GF-D8 (cell line): ENCODE results near the gene ACTL6B.
"Not testable (repeated sequence)": the region's sequence is repeated elsewhere in the genome, so short reads cannot be mapped to it uniquely, and the experiment has no call there.

Experiments
- DNase-seq: peaks from one replicate; lab custom pipeline; 2025; lab: John Stamatoyannopoulos, UW

ACTL6B gene

DNA sequence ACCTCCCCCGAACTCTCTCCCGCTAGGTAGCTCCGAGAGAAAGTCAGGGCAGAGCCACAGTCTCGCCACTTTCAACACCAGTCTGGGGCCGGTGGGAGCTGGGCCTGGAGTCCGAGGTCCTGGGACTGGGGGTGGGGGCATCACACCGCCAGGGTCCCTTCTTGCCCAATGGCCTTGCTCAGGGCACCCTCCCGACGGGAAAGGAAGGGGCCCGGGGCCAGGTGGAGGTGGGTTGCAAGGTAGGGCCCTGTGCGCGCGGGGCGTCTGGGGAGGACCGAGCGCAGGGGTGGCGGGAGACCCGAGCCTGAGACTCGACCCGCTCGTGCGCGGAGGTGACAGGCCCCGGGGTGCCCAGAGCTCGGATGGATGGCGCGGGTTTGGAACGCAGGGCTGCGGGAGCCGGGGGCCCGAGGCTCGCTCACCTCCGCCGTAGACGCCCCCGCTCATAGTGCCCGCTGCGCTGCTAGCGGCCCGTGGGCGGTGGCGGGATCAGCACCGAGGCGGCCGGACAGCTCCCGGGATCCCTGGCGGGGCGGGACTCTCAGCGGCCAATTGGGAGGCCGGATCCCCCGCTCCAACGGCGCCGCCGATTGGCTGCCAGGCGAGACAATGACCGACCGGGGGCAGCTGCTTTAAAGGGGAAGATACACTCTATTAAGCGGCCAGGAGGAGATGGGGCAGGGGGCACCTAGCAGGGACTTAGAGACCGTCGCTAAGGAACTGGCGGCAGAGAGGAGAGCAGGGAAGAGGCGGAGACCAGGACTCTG lies at the start of gene ACTL6B:
Gene ACTL6B (minus strand): TSS at position 541 of the 767 bp plus-strand sequence. CDS start 94 bp downstream, at position 447.
- no peak for DNase-seq

DNA sequence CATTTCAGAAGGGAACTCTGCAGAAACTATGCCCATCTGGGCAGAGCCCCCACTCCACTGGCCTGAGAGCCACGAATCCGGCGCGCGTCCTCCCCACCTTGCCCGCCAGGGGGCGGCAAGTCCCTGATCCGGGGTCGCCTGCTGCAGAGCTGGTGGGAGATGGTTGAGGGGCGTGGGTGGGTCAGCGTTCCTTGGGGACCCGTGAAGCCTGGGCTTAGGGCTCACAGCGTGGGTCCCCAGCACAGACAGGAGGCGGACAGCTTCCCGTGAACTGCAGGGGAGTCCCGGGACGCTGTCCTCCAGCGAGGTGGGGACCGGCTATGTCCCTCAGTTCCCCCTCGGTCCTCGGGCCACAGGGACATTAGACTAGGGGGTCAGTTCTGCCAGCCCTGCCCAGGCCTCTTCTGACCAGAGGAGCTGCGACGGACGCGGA lies 49.1 kb upstream of the ACTL6B start:
- peak; percentile 18 for DNase-seq

DNA sequence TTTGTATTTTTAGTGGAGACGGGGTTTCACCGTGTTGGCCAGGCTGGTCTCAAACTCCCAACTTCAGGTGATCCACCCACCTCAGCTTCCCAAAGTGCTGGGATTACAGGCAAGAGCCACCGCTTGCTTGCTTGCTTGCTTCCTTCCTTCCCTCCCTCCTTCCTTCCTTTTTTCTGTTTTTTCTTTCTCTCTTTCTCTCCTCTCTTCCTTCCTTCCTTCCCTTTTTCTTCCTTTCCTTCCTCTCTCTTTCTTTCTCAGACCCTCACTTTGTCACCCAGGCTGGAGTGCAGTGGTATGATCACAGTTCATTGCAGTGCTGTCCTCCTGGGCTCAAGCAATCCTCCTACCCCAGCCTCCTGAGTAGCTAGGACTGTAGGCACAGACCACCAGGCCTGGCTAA lies 44.8 kb upstream of the ACTL6B start:
- DNase-seq = not testable (repeated sequence)

DNA sequence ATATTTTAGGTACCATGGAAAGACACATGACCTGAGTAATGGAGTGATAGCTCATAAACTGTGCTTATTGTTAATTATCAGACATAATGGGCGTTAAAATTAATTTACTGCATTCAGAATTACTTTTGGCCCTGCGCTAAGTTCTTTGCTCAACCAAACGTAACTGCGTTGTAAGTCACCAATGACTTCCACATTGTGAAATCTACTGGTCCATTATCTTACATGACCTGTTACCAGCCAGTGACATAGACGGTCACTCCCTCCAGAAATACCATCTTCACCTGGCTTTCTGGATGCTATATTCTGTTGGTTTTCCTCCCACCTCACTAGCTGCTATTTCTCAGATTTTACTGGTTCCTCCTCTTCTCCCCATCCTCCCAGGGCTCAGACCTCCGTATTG lies 42.8 kb upstream of the ACTL6B start:
- no peak for DNase-seq

DNA sequence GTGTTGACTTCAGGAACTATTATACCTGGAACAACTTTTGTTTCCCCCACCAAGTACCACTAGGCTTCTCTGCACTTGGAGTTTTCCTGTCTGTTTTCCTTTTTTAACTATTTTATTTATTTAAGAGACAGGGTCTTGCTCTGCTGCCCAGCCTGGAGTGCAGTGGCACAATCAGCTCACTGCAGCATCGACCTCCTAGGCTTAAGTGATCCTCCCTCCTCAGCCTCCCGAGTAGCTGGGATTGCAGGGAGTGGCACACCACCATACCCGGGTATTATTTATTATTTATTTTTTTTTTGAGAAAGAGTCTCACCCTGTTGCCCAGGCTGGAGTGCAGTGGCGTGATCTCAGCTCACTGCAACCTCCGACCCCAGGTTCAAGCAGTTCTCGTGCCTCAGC lies 39.9 kb upstream of the ACTL6B start:
- DNase-seq = no peak

DNA sequence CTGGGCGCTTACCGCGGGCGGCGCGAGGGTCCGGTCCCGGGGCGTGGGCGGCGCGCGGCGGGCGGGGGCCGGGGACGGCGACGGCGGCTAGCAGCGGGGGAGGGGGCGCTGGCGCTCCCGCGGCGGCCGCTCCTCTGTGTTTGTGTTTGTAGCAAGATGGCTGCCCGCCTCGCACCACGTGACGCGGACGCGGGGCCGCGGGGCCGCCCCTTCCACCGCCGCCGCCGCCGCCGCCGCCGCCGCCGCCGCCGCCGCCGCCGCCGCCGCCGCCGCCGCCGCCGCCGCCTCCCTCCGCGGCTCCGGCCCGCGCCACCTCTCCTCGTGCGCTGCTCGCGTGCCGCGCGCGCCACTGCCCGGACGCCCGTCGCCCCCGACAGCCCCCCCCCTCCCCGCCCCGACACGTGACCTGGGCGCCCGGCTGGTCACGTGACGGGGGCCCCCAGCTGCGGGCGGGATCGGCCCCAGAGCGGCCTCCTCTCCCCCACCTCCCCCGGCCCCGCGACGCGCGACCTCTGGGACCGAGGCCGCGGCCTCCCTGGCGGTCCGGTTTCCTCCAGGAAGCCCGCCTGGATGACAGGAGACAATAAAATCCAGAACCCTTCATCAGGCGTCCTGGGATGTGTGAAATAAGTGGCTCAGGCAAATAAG lies 38.0 kb upstream of the ACTL6B start, which contains the start of gene GIGYF1:
Gene GIGYF1 (minus strand): TSS at position 153 of the 648 bp plus-strand sequence. CDS start 6,012 bp downstream, outside the sequence.
- DNase-seq = no peak

GRCh38 chr7:100693312-100694097 lies 37.3 kb upstream of the ACTL6B start:
- no peak for DNase-seq

GRCh38 chr7:100692578-100692961 lies 36.3 kb upstream of the ACTL6B start:
- no peak for DNase-seq

GRCh38 chr7:100691676-100692577 lies 35.7 kb upstream of the ACTL6B start:
- peak; percentile 48 for DNase-seq

DNA sequence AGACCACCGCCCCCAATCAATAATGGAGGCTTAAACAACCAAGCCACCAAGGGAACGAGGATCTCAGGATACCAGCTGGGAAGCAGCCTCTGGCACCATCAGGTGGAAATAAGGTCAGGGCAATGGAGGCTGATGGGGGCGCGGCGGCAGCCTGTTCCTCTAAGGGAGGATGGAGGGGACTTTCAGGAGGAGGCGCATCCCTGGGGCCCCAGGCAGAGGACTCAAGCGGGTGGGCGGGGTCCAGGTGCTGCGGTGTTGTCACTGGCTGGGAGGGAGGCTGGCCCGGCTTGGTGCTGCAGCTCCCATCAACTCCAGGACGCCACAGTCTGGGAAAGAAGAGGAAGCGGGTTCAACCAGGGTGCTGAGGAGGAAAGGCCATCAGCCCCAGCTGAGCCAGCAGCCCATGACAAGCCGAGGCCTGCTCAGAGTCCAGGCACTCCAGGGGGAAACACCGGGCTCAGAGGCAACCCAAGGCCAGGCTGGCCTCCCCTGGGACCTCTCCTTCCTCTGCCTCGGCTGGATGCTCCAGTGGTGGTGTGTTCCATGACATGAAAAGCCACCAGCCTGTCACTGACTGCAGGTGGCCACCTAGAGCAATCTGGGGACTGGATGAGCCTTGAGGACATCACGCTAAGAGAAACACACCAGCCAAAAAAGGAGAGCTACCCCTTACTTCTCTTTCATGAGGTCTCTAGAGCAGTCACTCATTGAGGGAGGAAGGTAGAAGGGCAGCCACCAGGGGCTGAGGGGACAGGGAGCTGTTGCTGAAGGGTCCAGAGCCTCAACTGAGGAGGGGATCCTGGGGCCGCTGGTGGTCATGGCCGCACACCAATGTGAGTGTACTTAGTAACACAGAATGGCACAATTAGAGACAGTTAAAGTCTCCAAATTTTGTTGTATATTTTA lies 33.2 kb upstream of the ACTL6B start:
- no peak for DNase-seq

DNA sequence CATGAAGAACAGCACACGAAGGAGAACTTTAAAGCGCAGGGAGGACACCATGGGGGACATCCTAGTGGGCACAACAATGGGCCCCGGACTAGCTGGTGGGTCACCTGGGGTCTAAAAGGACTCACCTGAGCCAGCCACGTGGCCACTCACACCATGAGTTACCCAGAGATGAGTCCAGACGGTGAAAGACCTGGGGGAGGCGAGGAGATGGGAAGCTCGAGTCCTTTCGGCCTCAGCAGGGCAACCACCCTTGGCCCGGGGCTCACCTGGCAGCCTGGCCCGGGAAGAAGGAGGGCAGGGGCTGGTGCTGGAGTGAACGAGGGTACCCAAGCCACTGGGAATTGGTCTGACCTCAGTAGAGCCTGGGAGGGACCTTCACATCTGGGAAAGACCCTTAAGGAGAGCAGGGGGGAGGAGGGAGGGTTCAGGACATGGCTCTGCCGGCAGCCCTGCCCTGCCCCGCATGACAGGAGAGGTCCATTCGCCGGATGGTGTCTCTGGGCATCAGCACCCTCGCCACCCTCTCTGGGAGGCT lies 32.1 kb upstream of the ACTL6B start:
- no peak for DNase-seq

DNA sequence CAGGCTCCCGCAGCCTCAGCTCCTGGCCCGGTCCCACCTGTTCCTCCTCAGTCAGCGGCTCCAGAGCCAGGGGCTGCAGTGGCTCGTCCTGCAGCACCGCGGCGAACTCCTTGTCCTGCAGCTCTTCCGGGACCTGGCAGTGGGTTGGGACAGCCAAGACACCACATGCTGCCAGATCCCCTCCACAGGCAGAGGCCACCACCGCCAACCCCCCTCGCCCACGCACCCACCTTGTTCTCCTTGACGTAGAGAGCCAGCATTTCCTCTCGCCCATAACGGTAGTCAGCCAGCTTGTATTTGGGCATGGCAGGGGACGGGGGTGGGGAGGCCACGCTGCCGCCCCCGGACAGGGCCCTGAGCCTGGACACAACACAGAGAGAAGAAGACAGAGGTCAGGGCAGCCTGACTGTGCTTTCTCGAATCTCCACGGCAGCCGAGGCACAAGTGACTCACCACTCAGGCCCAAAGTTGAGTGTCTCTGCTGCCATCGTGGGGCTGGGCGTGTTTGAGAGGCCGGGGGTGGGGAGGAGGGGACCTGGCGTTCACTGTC lies 31.6 kb upstream of the ACTL6B start:
- DNase-seq = no peak

GRCh38 chr7:100687261-100687660 lies 31.0 kb upstream of the ACTL6B start:
- no peak for DNase-seq

DNA sequence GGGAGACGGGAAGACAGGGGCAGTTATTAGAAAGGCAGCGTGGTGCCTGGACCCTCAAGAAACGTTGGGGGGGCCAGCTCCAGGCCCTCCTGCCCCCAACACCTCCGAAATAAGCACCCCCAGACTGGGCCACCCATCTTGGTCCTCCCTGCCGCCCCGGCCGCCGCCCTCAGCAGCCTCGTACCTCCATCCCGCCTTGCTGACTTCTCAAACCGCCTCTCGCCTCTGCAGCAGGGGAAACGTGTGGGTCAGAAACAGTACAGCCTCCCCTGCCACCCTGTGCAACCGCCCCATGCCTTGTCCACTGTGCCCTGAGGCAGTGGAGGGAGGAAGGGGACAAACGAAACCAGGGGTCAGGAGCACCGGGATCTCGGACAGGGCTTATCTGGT lies 30.6 kb upstream of the ACTL6B start:
- no peak for DNase-seq

GRCh38 chr7:100686201-100686821 lies 30.1 kb upstream of the ACTL6B start:
- no peak for DNase-seq

DNA sequence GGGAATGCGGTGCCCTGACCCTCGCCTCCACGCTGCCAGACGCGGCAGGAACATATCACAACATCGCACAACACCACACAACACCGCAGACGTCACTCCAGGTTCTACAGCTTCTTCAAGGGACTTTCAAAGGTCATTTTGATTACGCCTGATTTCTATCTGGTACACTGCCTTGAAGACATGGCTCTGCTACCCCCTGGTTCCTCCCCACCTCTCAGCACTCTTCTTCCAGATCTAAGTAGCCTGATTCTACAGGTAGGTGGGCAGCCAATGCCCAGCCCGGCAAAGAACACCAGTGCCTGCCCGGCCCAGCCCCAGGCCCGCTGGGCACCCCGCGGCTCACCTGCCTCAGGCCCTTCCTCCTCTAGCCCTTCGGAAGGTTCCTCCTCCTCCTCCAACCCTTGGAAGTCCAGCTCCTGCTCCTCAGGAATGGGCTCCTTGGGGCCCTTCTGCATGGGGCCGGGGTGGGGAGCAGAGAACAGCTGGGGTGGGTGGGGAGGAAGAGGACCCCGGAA lies 29.4 kb upstream of the ACTL6B start:
- DNase-seq = no peak

- no peak for DNase-seq
These were observed 28.9 kb upstream of the ACTL6B start for GRCh38 chr7:100685049-100685605.

GRCh38 chr7:100684534-100685042 lies 28.3 kb upstream of the ACTL6B start:
- no peak for DNase-seq
